ENCODE measurements around the gene MAPK8.

MAPK8 gene

GRCh38 chr10:48484911-48485310 lies 178.4 kb downstream of the MAPK8 start:
- Histone ChIP-seq H3K27me3 (ENCODE audit: insufficient read depth, low read length) (peaks cover 4% of the 10 kb centered on the region), H3K4me3 (ENCODE audit: low read length) (no peak overlapping the region), H2AFZ (ENCODE audit: low read depth, low read length) (no peak overlapping the region), H3K9me3 (ENCODE audit: low read length) (no peaks in the 10 kb centered on the region), H3K4me1 (ENCODE audit: insufficient read depth, low read length) (no peaks in the 10 kb centered on the region), H3K36me3 (ENCODE audit: insufficient read depth, low read length) (no peaks in the 10 kb centered on the region)

- H3K36me3 ChIP-seq (ENCODE audit: insufficient read depth, low read length): no peaks in the 10 kb centered on the region
- H3K9me3 ChIP-seq (ENCODE audit: low read length): no peaks in the 10 kb centered on the region
- no peaks in the 10 kb centered on the region for H3K4me1 ChIP-seq (ENCODE audit: insufficient read depth, low read length)
- H2AFZ ChIP-seq (ENCODE audit: low read depth, low read length): no peak overlapping the region
- H3K4me3 ChIP-seq (ENCODE audit: low read length): no peak overlapping the region
- H3K27me3 ChIP-seq (ENCODE audit: insufficient read depth, low read length): peaks cover 7% of the 10 kb centered on the region
Observed at GRCh38 chr10:48485711-48486110, 179.2 kb downstream of the MAPK8 start.

GRCh38 chr10:48487244-48487643 lies 180.8 kb downstream of the MAPK8 start:
- Histone ChIP-seq H3K27me3 (ENCODE audit: insufficient read depth, low read length) (peaks cover 7% of the 10 kb centered on the region), H3K4me1 (ENCODE audit: insufficient read depth, low read length) (no peaks in the 10 kb centered on the region), H3K9me3 (ENCODE audit: low read length) (no peaks in the 10 kb centered on the region), H3K4me3 (ENCODE audit: low read length) (no peak overlapping the region), H3K36me3 (ENCODE audit: insufficient read depth, low read length) (no peaks in the 10 kb centered on the region), H2AFZ (ENCODE audit: low read depth, low read length) (no peak overlapping the region)

Measured in neuron (in vitro differentiated cells).